GM10248 (cell line): ENCODE measurements around the gene ALCAM.

Experiments
- CTCF ChIA-PET: fragments of 300-600 bp; sonication (Branson Sonifier 250); formaldehyde crosslinking; extraction: SDS; loops from one replicate; lab custom pipeline; 2021; ENCODE audit warnings: antibody characterized with exemption; lab: Yijun Ruan, JAX
- POLR2A ChIA-PET: fragments of 350-650 bp; sonication (Branson Sonifier 250); formaldehyde crosslinking; extraction: SDS; loops from one replicate; lab custom pipeline; 2020; ENCODE audit warnings: antibody characterized with exemption; lab: Yijun Ruan, JAX
- DNase-seq: peaks from one replicate; pipeline ENCODE4 v3.0.0; 2012; ENCODE audit errors: extremely low spot score
- TF ChIP-seq, protein P1 (sequence below): IDR thresholded peaks from 2 replicates; pipeline ENCODE4 v1.5.1; 2012; ENCODE audit warnings: mild to moderate bottlenecking, low read depth; ENCODE audit errors: extremely low read depth, missing control alignments, control extremely low read depth

Gene ALCAM

DNA sequence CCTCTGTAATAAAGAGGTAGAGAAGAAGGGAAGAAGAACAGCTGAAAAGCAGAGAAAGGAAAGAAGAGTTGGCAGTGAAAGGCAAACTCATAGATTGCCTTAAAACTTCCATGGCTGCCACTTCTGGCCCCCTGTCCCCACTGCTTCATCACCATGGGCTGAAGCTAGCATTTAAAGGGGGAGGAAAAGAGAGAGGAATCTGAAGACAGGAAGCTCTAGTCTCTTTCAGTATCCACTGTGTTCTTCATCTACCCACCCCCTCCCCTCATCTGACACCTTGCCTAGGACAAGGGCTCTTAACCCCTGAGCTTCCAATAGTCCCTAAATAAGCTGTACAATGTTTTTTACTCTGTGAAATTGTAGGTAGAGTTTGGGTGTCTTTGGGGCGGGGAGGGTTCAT lies 60.6 kb downstream of the ALCAM start:
- TF ChIP-seq, protein P1, sequence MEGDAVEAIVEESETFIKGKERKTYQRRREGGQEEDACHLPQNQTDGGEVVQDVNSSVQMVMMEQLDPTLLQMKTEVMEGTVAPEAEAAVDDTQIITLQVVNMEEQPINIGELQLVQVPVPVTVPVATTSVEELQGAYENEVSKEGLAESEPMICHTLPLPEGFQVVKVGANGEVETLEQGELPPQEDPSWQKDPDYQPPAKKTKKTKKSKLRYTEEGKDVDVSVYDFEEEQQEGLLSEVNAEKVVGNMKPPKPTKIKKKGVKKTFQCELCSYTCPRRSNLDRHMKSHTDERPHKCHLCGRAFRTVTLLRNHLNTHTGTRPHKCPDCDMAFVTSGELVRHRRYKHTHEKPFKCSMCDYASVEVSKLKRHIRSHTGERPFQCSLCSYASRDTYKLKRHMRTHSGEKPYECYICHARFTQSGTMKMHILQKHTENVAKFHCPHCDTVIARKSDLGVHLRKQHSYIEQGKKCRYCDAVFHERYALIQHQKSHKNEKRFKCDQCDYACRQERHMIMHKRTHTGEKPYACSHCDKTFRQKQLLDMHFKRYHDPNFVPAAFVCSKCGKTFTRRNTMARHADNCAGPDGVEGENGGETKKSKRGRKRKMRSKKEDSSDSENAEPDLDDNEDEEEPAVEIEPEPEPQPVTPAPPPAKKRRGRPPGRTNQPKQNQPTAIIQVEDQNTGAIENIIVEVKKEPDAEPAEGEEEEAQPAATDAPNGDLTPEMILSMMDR = no peak
- ChIA-PET CTCF (interaction anchor here (0.8 kb wide), 1 partner anchor 91 kb away, joined by 3 read pairs; no protein-coding TSS in a partner anchor), POLR2A (no interaction called here)
- no peak for DNase-seq

DNA sequence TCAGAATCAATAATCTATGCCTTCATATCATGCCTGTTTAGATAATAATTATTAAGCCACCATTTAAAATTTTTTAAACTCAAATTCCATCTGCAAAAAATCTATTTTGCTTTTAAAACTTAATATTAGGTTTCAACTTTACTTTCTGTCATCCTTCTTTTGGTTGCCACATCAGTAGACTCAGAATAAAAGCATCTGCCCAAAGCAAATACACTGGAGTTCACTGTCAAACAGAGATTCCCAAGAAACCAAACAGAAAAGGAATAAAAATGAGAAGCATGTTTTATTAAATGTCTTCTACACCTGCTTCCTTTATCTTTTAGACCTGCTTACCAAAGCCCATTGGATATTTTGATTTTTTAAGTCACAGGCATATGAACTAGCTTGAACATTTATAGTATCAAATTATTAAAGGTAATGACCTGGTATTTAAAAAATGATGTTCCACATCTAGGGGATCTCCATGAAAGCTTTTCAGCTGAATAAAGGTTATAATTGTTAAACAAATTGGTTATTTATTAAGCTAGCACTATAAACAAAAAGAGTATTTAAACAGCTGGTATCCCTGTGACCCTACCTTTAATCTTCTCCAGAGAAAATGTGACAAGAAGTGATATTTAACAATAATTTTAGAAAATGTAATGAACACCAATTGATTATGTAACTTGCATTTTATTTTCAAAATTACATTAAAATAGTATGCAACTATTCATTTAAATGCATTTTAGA lies 62.5 kb downstream of the ALCAM start:
- CTCF ChIA-PET = no interaction called here
- TF ChIP-seq, protein P1 = no peak
- DNase-seq = no peak
- POLR2A ChIA-PET = no interaction called here

DNA sequence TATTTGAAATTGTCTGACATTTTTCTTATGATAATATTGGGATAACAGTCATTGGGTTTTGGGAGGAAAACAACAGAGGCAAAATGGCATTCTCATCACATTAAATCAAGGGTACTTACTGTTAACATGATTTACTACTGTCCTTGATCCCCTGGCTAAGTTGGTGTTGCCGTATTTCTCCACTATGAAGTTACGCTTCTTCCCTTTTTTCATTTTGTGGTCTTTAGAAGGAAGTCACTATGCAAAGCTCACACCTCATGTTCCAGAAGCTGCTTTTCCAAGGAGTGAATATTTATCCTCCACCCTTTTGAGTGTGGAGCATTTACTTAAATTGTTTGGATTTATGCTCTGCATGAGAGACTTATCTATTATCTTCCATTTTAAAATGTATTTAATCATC lies 63.7 kb downstream of the ALCAM start:
- ChIA-PET CTCF (interaction anchor here (1.0 to 1.4 kb wide), 2 partner anchors 26 to 64 kb away, joined by 4 read pairs; partner anchors contain the start of gene ALCAM), POLR2A (no interaction called here)
- no peak for DNase-seq
- TF ChIP-seq, protein P1 = no peak

DNA sequence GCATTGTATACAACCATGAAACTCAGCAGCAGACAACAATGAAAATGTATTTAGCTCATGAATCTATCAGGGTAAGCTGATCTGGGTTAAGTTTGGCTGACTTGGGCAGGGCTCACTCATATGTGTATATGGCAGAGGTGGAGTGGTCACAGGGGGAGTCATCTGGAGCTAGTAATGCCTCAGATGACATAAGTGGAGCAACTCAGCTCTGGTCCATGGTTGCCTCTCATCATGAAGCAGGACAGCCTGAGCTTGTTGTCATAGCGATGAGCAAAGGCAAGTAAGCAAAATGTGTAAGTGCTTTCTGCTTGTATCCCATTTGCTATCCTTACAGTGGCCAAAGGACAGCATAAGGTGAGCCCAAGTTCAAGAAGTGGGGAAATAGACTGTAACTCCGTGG lies 64.5 kb downstream of the ALCAM start:
- DNase-seq = no peak
- CTCF ChIA-PET = interaction anchor here (0.9 to 1.6 kb wide), 4 partner anchors 17 to 65 kb away, joined by 3 to 4 read pairs (median 4); partner anchors contain the start of gene ALCAM
- TF ChIP-seq, protein P1 = no peak
- POLR2A ChIA-PET = no interaction called here

DNA sequence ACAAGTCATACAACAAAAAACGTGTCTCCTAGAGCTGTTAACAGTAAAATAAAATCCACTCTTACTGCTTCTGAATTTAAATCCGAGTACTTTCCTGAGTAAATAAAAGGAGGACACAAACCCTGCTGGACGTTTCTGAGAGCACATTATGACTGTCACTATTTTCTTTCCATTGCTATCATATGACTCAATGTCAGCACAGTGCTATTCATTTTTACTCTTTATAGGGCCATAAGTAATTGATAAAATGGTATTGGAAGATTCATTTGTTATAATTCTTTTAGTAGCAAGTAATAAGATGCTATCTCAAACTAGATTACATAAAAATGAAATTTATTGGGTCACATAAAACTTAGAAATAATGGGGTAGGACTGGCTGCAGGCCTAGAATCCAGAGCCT lies 68.6 kb downstream of the ALCAM start:
- TF ChIP-seq, protein P1 = no peak
- POLR2A ChIA-PET = no interaction called here
- CTCF ChIA-PET = no interaction called here
- no peak for DNase-seq

DNA sequence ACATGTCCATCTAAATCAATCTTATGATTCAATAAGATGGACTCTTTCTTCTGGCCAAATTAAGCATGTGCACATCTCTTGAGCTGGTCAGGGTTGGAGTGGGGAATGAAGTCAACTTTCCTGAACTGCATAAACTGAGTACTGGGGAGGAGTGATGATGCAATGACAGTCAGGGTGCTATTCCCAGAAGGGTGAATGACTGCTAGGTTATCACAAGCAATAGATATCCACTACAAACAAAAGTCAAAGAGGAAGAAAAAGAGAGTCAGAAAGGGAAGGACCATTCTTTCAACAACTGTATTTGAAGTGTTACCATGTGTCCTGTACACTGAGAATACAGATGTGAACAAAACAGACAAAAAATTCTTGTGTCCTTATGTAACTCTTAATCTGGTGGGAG lies 70.0 kb downstream of the ALCAM start:
- CTCF ChIA-PET = interaction anchor here (1.0 to 2.4 kb wide), 3 partner anchors 11 to 43 kb away, joined by 3 to 10 read pairs (median 6); no protein-coding TSS in a partner anchor
- TF ChIP-seq, protein P1 = no peak
- POLR2A ChIA-PET = no interaction called here
- no peak for DNase-seq
